GM08714 (cell line): Measurements from ENCODE around the gene PIP5KL1.

Experiments
- H3K4me3 ChIP-seq: fragments of 200-500 bp; sonication (Bioruptor generic); 2 replicates; pipeline ENCODE4 v1.5.1; 2014; ENCODE audit warnings: mild to moderate bottlenecking, low read length, inconsistent platforms
- ZNF274 ChIP-seq: IDR thresholded peaks from 2 replicates; pipeline ENCODE4 v1.6.1; 2012; ENCODE audit warnings: mild to moderate bottlenecking, low read depth, low read length

The PIP5KL1 gene

DNA sequence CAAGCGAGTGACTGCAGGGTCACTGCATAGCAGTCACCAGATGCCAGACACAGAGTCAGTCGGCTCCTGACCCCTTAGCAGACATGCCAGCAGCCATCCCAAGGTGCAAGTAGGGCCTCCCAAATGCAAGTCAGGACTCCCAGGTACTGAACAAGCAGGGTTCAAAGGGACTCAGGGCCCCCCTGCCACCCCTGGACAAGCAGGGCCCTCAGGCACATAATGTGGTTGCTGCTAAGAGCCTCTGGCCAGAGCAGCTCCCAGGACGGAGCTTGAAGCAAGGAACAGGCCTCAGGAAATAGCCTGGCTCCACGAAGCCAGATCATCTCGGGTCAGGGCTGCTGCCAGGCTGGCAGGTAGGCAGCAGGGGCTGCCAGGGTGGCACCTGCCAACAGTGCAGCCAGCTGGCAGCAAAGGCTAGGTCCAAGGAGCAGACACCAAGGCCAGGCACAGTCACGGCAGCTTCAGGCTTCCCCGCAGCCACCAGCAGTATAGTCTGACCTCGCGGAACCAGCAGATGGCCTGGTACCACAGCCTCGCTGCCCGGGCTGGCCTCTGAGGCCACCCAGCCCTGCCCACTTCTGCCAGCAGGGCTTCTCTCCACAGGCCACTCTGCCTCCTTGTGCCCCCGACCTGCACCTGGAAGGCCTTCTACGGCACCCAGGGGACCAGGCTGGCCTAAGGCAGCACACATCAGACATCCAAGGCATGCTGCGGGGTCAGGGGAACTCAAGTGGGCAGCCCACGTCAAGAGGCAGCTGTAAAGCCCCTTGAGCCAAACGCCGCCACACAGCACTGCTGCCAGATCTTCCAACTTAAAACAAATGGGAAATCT, 42.8 kb upstream of the PIP5KL1 start:
- H3K4me3 ChIP-seq: no peak overlapping the region
- no peak for TF ChIP-seq ZNF274

DNA sequence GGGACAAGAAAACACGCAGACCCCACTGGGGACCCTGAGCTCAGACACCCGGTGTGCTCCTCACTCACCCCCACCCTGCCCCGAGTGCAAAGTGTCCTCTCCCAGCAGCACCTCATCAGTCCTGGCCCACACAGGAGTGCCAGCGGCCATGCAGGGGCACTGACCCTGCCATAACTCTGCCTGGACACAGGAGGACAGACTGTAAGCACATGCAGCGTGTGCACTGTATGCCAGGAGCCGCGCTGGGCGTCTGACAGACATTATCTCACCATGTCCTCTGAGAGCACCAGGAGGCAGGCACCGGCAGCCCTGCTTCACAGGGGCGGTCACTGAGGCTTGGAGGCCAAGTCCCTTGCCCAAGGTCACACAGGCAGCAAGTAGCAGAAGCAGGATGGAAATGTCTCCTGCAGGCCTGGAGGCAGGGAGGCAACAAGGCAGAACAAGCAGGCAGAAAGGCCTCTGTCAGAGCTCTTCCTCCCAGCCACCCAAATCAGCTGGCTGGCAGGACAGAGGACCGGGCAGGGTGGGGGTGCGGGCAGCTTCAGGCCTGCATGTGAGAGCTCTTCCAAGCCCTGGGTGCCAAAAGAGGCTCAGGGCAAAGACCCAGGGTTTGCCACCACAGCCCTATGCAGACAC, 41.8 kb upstream of the PIP5KL1 start:
- no peak for TF ChIP-seq ZNF274
- H3K4me3 ChIP-seq: no peak overlapping the region

DNA sequence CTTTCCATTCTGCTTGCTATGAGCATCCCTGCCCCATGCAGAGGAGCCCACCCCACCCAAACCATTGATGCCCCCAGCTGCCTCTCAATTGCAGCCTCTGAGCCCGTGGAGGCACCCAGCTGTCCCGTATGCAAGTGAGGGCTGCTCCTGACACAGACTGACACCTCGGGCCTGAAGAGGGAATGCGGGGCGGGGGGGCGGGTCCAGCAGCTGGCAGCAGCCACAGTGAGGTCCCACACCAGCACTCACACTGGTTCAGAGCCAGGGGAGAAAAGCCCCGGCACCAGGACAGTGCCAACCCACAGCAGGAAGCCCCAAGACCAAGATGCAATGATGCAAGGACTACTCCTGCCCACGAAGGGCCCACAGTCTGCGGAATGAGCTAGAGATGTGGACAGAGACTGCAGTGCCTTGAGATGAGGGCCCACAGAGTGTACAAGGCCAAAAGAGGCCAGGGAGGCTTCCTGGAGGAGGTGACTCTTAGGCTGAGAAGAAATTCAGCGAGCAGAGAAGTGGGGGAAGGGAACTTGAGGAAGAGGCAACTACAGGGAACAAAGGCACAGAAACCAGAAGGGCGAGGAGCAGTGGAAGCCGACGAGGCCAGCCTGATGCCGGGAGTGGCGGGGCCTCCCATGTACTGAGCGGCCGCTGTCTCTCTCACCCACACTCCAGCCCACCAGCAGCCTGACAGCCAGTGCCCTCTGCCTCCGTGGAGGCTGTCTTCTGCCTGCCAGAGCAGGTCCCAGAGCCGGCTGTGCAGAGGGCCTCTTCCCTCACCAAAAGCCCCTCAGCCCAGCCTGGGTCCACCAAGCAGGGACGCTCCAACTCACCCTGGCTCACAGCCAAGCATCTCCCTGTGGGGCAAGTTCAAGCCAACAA, 41.0 kb upstream of the PIP5KL1 start:
- no peak for TF ChIP-seq ZNF274
- no peak overlapping the region for H3K4me3 ChIP-seq

DNA sequence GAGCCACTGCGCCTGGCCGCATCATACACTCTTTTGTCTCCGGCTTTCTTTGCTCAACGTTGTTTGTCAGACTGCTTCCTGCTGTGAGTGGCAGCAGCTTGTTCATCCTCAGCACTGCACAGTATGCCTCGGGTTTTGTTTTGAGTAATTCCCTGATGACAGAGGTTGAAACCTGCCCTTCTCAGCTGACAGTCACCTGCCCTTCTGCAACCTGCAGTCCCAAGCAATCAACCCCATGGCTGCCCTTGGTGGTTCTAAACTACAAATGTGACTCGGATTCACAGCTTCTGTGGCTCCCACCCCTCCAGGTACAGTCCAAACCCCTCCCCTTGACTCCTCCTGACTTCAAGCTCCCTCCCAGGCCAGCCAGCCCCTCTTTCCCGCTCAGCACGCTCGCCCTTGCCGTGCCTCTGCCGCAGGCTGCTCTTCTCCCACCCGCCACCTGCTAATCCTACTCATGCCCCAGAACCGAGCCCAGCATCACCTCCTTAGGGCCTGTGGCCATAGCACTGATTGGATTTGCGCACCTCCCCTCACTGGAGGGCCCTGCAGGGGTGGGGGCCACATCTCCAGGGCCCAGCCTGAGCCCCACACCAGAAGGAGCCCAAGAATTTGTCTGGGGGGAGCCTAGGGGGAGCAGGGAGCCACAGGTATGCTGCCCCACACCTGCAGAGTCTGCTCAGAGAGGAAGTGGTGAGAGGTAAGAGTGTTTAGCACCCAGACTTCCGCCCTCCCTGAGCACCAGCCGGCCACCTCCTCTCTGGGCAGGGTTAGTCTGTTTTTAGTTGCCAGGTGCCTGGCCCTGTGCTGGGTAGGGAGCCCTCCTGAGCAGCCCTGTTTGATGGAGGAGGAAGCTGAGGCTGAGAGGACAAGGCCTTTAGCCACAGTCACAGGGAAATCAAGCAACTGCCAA, 40.1 kb upstream of the PIP5KL1 start:
- no peak overlapping the region for H3K4me3 ChIP-seq
- TF ChIP-seq ZNF274: no peak

DNA sequence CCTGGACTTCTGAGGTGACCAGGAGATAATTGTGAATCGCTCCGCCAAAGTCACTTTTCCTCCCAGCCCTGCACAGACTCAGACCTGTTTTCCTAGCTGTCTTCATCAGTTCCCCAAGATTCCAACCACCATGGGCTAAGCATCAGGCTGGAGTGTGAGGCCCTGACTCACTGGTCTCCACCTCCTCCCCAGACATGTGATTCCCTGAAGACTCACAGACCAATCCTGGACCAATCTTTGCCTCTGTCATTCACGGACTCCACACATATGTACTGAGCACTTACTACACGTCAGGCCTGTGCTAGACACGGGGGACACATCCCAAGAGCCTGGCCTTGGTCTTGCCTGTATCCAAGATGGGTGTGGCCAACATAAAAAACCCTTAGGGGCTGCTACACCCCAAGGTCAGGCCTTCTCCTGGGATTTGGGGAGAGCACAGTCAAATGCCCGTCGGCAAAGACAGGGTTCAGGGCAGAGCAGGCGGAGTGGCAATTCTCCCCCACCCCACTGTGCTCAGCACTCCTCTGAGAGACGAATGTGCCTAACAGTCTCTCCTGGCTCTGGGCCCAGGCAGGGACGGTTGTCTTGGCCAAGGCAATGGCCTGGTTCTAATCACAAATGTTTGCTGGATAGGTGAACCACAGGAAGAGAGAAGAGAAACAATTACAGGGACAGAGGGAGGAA, 38.3 kb upstream of the PIP5KL1 start:
- no peak for TF ChIP-seq ZNF274
- no peak overlapping the region for H3K4me3 ChIP-seq

DNA sequence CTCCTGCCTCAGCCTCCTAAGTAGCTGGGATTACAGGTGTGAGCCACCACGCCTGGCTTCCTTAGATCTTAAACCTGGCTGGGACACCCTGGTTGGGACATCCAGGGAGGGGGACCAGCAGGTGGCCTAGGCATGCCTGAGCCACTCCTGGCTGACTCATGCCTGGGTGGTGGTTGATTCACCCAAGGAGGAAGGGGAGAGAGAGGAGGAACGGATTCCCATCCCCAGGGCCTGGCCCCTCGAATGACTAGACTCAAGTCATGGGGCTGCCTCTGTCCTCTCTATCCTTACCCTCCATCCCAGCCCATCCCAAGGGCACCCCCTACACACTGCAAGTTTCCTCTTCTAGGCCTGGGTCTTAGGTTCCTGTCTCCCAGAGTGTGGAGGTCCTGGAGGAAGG, 37.5 kb upstream of the PIP5KL1 start:
- no peak for TF ChIP-seq ZNF274
- no peak overlapping the region for H3K4me3 ChIP-seq

DNA sequence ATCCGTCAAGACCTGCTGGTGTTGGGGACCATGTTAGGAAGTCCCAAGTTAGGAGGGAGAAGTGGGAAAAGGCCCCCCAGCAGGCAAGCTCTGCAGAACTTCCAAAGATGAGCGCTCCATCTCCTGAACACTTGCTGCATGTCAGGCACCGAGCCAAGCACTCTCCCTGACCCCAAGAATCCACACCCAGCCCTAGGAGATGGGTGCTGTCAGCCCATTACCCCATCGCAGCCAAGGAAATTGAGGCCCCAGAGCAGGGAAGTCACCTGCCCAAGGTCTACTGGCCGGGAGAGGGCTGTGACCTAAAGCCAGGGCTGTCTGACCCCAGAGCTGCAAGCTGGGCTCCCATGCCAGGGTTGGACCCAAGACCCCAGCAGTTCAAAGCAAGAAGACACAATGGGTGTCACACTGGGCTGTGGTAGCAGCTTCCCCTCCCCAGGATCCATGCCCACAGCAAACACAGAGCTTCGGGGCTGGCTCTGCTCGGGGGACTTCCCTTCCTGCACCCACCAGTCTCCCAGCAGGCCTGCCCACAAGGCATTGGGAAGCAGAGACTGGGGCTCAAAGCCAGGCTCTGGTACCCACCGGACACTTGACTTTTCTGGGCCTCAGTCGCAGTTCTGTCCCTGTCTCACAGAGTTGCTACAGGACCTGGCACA, 36.7 kb upstream of the PIP5KL1 start:
- H3K4me3 ChIP-seq: no peak overlapping the region
- TF ChIP-seq ZNF274: no peak

DNA sequence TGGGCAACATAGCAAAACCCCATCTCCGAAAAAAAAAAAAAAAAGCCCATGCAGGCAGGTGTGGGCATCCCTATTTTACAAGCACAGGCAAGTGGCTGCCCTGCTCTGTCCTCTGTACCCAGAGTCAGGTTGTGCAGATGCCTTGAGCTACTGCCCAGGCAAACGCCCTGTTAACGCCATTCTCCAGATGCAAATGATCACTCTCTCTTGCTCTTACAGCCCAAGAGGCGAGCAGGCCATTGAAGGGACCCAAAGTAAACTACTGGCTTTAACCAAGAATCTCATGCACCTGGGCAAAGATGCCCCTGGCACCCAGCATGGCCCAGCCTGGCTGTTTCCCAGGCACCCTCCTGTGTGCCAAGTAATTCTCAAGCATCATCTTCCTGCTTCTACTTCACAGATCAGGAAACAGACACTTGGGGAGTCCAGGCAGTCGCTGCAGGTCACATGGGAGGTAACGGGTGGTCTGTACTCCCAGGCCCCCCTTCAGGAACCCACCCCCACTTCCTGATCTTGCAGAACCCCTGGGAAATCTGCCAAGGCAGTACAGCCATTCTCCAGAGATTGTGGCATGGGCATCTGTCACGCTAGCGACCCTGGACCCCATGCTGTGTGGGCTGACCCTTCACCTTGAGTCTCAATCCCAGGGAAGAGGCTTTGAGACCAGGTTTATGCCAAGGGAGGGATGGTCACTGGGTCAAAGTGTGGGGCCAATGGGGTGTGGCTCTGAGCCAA, 36.0 kb upstream of the PIP5KL1 start:
- H3K4me3 ChIP-seq: no peak overlapping the region
- no peak for TF ChIP-seq ZNF274

DNA sequence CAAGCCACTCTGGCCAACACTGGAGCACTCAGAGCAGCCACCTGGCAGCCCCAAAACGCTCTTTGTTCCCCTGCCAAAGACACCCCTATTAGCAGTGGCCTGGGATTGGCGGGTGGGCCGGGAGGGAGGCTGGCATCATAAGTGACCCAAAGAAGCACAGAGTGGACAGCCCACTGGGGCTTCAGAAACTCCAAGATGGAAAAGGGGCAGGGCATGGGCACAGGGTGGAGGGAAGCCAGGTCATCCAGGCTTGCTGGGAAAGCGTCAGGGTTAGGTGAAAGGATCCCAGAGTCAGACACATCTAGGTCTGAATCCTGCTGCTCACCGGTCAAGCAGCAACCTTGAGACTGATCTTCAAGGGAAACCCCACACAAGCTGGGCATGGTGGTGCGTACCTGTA, 35.4 kb upstream of the PIP5KL1 start:
- H3K4me3 ChIP-seq: no peak overlapping the region
- no peak for TF ChIP-seq ZNF274

DNA sequence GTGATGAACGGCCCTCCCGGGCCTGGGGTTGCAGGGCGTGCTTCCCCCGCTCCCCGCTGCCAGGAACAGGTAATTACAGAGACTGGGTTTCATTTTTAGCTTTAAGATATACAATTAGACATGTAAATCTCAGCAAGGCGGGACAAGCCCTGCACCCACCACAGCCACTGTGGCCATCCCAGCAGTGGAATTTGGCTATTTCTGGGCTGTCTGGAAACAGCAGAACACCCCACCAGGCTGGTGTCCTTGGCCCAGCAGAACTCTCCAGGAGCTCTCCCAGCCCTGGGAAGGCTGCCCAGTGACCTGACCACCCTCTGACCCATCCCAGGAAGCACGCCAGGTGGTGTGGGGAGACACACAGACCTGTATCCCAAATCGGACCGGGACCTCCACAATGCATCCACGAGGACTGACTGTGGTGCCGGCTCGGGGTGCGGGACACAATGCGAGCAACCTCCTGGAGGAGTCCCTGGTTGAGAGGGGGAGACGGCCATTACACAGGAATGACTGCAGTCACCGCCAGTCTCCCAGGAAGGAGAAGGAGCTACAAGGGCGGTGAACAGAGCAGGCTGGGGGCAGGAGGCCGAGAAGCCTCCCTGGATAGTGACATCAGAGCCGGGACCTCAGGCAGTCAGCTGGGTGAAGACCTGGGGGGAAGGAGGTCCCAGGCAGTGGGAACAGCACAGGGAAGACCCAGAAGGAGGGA, 32.9 kb upstream of the PIP5KL1 start:
- no peak overlapping the region for H3K4me3 ChIP-seq
- no peak for TF ChIP-seq ZNF274

DNA sequence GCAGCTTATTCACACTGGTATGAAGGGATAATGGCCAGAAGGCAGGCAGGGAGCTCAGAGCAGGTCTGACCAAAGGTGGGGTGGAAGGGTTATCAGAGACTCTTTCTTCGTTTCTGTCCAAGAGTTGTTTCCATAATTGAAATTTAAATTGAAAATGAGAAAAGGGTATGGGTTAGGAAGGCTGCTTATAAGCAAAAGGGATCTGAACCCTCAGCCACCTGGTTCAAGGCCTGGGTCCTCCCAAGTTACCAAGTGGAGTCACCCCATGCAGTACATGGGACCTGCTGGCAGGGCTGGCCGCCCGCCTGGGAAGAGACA, 32.4 kb upstream of the PIP5KL1 start:
- no peak for TF ChIP-seq ZNF274
- no peak overlapping the region for H3K4me3 ChIP-seq

DNA sequence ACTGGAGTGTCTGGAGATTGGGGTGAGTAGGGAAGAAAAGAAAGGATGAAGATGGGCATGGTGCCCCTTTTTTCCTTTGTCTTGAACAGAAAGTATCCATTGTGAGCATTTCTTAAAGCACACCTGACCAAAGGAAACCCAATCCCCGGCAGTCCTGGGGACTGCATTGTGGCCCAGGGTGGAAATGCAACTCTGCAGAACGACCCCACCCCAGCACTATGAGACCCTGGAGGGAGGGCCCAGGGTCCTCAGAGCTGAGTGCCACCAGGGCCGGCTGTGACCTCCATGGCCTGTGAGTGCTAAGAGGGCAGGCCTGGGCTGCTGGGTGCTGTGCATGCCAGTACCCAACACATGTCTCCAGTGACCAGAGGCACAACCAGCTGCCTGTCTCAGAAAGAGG, 31.7 kb upstream of the PIP5KL1 start:
- no peak overlapping the region for H3K4me3 ChIP-seq
- TF ChIP-seq ZNF274: no peak
